GM12878 (cell line): ENCODE results near the gene RASL12. TPM values are rescaled to one million over a fixed set of nuclear protein-coding genes. Genes with fewer than 3 reads are reported as not detected.

ENCODE experiments used
- ATAC-seq: fragments of 200-7000 bp; cut with Tn5 transposase; 3 replicates; pipeline ENCODE4 v1.9.1; 2020; ENCODE audit warnings: mild to moderate bottlenecking, moderate library complexity
- BruUV-seq: library from RNA; stranded (reverse); fragments of 400-500 nt; replicated peaks from 2 replicates; lab custom pipeline; 2021; lab: Mats Ljungman, UMichigan
- CTCF ChIA-PET: fragments of 300-600 bp; sonication (Branson Sonifier 250); formaldehyde crosslinking; extraction: SDS; loops from one replicate; lab custom pipeline; 2021; ENCODE audit warnings: inconsistent platforms; lab: Yijun Ruan, JAX
- POLR2A ChIA-PET: fragments of 350-600 bp; formaldehyde crosslinking; extraction: SDS; loops from one replicate; lab custom pipeline; 2021; ENCODE audit warnings: inconsistent platforms; lab: Charles Lee
- RAD21 ChIA-PET: fragments of 300-600 bp; sonication (Branson Sonifier 250); formaldehyde crosslinking; loops from one replicate; lab custom pipeline; 2023; ENCODE audit warnings: antibody characterized with exemption; ENCODE audit not compliant: unreplicated experiment; lab: Charles Lee
- SMC1A ChIA-PET: fragments of 300-600 bp; sonication (Branson Sonifier 250); formaldehyde crosslinking; loops from one replicate; lab custom pipeline; 2023; ENCODE audit not compliant: unreplicated experiment, uncharacterized antibody; lab: Charles Lee
- DNase-seq: peaks from one replicate; pipeline ENCODE4 v3.0.0-alpha.2; 2011; ENCODE audit warnings: low read depth, low spot score
- FAIRE-seq: peaks from 3 replicates; lab custom pipeline; 2011; peaks lifted over from hg19 to GRCh38; lab: Jason Lieb, UNC
- H2AFZ ChIP-seq: 2 replicates; pipeline ENCODE4 v1.6.0; 2011; ENCODE audit warnings: low read depth, low read length, control low read depth; ENCODE audit not compliant: control insufficient read depth
- H3K27ac ChIP-seq: 2 replicates; pipeline ENCODE4 v1.5.1; 2011; ENCODE audit warnings: control low read depth; ENCODE audit not compliant: control insufficient read depth, insufficient read depth
- H3K27me3 ChIP-seq, 2 experiments: replicated peaks in 1 of 2; 2 replicates each; pipeline versions ENCODE4 v1.6.0 to v1.6.1; 2011; ENCODE audit warnings: low read length in 1 of 2; ENCODE audit not compliant: control insufficient read depth in 2 of 2, insufficient read depth in 2 of 2
- H3K36me3 ChIP-seq, 2 experiments: 2 replicates each; pipeline ENCODE4 v1.5.1; 2011; ENCODE audit warnings: low read length in 1 of 2; ENCODE audit not compliant: control insufficient read depth in 2 of 2, insufficient read depth in 2 of 2
- H3K4me1 ChIP-seq: 2 replicates; pipeline ENCODE4 v1.6.1; 2011; ENCODE audit warnings: mild to moderate bottlenecking, low read length, moderate library complexity, mixed read lengths; ENCODE audit not compliant: control insufficient read depth, insufficient read depth
- H3K4me2 ChIP-seq: 2 replicates; pipeline ENCODE4 v1.6.0; 2011; ENCODE audit warnings: control low read depth; ENCODE audit not compliant: control insufficient read depth, insufficient read depth
- H3K4me3 ChIP-seq: fragments of 200-600 bp; sonication (generic); 2 replicates; pipeline ENCODE4 v1.5.1; 2016
- H3K79me2 ChIP-seq: 2 replicates; pipeline ENCODE4 v1.6.0; 2011; ENCODE audit warnings: low read length; ENCODE audit not compliant: control insufficient read depth, insufficient read depth
- H3K9ac ChIP-seq: 2 replicates; pipeline ENCODE4 v1.8.0; 2011; ENCODE audit warnings: low read length, control low read depth, mixed read lengths; ENCODE audit not compliant: control insufficient read depth, insufficient read depth
- H3K9me3 ChIP-seq: replicated peaks from 3 replicates; pipeline ENCODE4 v1.5.1; 2011; ENCODE audit warnings: mild to moderate bottlenecking, low read length; ENCODE audit not compliant: control insufficient read depth, insufficient read depth
- H4K20me1 ChIP-seq: 2 replicates; pipeline ENCODE4 v1.6.0; 2011; ENCODE audit not compliant: control insufficient read depth, insufficient read depth
- ATF2 ChIP-seq: IDR thresholded peaks from 2 replicates; pipeline ENCODE4 v1.6.1; 2012; ENCODE audit warnings: low read length, inconsistent platforms
- ELK1 ChIP-seq: IDR thresholded peaks from 2 replicates; pipeline ENCODE4 v1.6.1; 2012; ENCODE audit warnings: low read depth, low read length, improper control_type of control experiment
- HDAC6 ChIP-seq: fragments of 200-600 bp; sonication (generic); IDR thresholded peaks from one replicate; pipeline ENCODE4 v1.8.0; 2017; ENCODE audit warnings: antibody characterized with exemption; ENCODE audit not compliant: unreplicated experiment
- MLLT1 ChIP-seq: fragments of 450-650 bp; IDR thresholded peaks from 2 replicates; pipeline ENCODE4 v1.6.1; 2016; ENCODE audit warnings: mild to moderate bottlenecking
- NR2F1 ChIP-seq: fragments of 450-650 bp; conservative IDR thresholded peaks from 2 replicates; pipeline ENCODE4 v1.6.1; 2017; ENCODE audit warnings: mild to moderate bottlenecking
- PAX5 ChIP-seq: IDR thresholded peaks from 2 replicates; pipeline ENCODE4 v1.6.1; 2011; ENCODE audit warnings: low read depth, low read length, borderline replicate concordance
- SIX5 ChIP-seq: IDR thresholded peaks from 2 replicates; pipeline ENCODE4 v1.6.1; 2011; ENCODE audit warnings: mild to moderate bottlenecking, low read depth, low read length, moderate library complexity; ENCODE audit not compliant: severe bottlenecking
- SMC3 ChIP-seq: IDR thresholded peaks from 2 replicates; pipeline ENCODE4 v1.6.1; 2011; ENCODE audit warnings: low read length, improper control_type of control experiment, borderline replicate concordance
- SUPT20H ChIP-seq: IDR thresholded peaks from 2 replicates; pipeline ENCODE4 v1.6.1; 2011; ENCODE audit warnings: low read depth, mild to moderate bottlenecking, low read length, moderate library complexity, borderline replicate concordance; ENCODE audit not compliant: control insufficient read depth
- USF1 ChIP-seq: IDR thresholded peaks from 2 replicates; pipeline ENCODE4 v1.6.1; 2011; ENCODE audit warnings: borderline replicate concordance, low read depth, mild to moderate bottlenecking, moderate library complexity, mixed read lengths, low read length; ENCODE audit not compliant: insufficient read depth; ENCODE audit errors: extremely low read length
- ZBTB11 ChIP-seq: fragments of 450-650 bp; formaldehyde crosslinking; IDR thresholded peaks from 2 replicates; pipeline ENCODE4 v1.5.0; 2022; ENCODE audit warnings: mild to moderate bottlenecking, missing genetic modification characterization
- ZBTB33 ChIP-seq: fragments of 450-650 bp; IDR thresholded peaks from 2 replicates; pipeline ENCODE4 v1.6.1; 2017; ENCODE audit warnings: mild to moderate bottlenecking
- WGBS: methylation state at CpG from one replicate; pipeline ENCODE4 v1.1.6; 2016; ENCODE audit warnings: low lambda C conversion rate; ENCODE audit not compliant: insufficient replicate concordance, insufficient coverage; ENCODE audit errors: missing lambda C conversion rate; 5-methylcytosine and 5-hydroxymethylcytosine counted together
- in situ Hi-C: fragments of 300-500 bp; cut with MboI; formaldehyde crosslinking; loops from 9 replicates; pipeline ENCODE4 v1.14.3; 2018; ENCODE audit warnings: mixed read lengths
- intact Hi-C: fragments of 100-400 bp; cut with micrococcal nuclease; formaldehyde crosslinking; loops from one replicate; pipeline ENCODE4 v1.14.2; 2022; ENCODE audit not compliant: unreplicated experiment
- polyA plus RNA-seq, 11 experiments: library from polyadenylated mRNA; depleted of rRNA in 4 of 11; unstranded in 6 of 11; stranded (reverse) in 5 of 11; fragments of >200 nt; fragmentation: Nextera tagmentation in 4 of 11; fragmentation: Illumina TruSeq in 1 of 11; extraction: Ambion mirVana in 4 of 11; extraction: Trizol in 1 of 11; gene quantifications; 1 replicate in 1 of 11; 2 replicates in 10 of 11; pipeline versions ENCODE4 v1.2.1 to v1.2.3, GENCODE V29; 2011 to 2016; ENCODE audit warnings: inconsistent platforms in 2 of 11, missing spikeins in 2 of 11, low read depth in 1 of 11
- total RNA-seq, 4 experiments: library from RNA; depleted of rRNA in 3 of 4; stranded (reverse); fragments of >200 nt in 3 of 4; fragmentation: Illumina TruSeq in 1 of 4; extraction: Trizol in 1 of 4; gene quantifications; 2 replicates each; pipeline versions ENCODE4 v1.2.1 to v1.2.3, GENCODE V29; 2013 to 2021

RASL12 gene
- total and polyA plus RNA-seq, 10 of the 15 experiments (the other 5 are each of a cell fraction or from before 2014, with no cell fraction given) = 0.06 to 0.10 TPM; not detected in 8

GRCh38 chr15:65110676-65111292 is 43.0 kb upstream of the RASL12 start:
- H3K9ac ChIP-seq = no peak overlapping the region
- in situ Hi-C loops = no loop called here
- SMC1A ChIA-PET = no interaction called here
- CTCF ChIA-PET = interaction anchor here (1.0 kb wide), 1 partner anchor 77 kb away, joined by 3 read pairs; no protein-coding TSS in a partner anchor
- no peak overlapping the region for H2AFZ ChIP-seq
- ATAC-seq = no peak
- FAIRE-seq = no peak
- H3K79me2 ChIP-seq = no peaks in the 10 kb centered on the region
- no peaks in the 10 kb centered on the region for H3K27me3 ChIP-seq
- WGBS = 93% methylated on average over 3 of the region's 3 CpGs
- H3K4me3 ChIP-seq = no peak overlapping the region
- RAD21 ChIA-PET = no interaction called here
- no peak overlapping the region for H3K4me2 ChIP-seq
- DNase-seq = no peak
- intact Hi-C loops = no loop called here
- no peaks in the 10 kb centered on the region for H3K4me1 ChIP-seq
- POLR2A ChIA-PET = interaction anchor here (0.6 kb wide), 1 partner anchor 127 kb away, joined by 3 read pairs; no protein-coding TSS in a partner anchor
- BruUV-seq = no TSS peak
- H3K27ac ChIP-seq = no peak overlapping the region
- no peaks in the 10 kb centered on the region for H4K20me1 ChIP-seq
- peaks cover 0 to 12% of the 10 kb centered on the region in 2 experiments; a peak in 2 of 4 replicates for H3K36me3 ChIP-seq
- H3K9me3 ChIP-seq = no peaks in the 10 kb centered on the region
- no peak for TF ChIP-seq ZBTB11 (CRISPR knock-in tag)
- TF ChIP-seq ATF2 = no peak
- TF ChIP-seq USF1 = no peak
- TF ChIP-seq PAX5 = no peak
- TF ChIP-seq ELK1 = no peak
- no peak for TF ChIP-seq ZBTB33
- no peak for TF ChIP-seq SUPT20H
- TF ChIP-seq SMC3 = no peak
- TF ChIP-seq NR2F1 = no peak
- TF ChIP-seq SIX5 = no peak
- TF ChIP-seq HDAC6 = no peak
- TF ChIP-seq MLLT1 = no peak
